Activated gamma-delta T cell treated with Interleukin-2 at 50 U/mL for 16 hours (primary cell): ENCODE data around the gene EFEMP1.

Experiments
- DNase-seq: peaks from one replicate; pipeline ENCODE4 v3.0.0-alpha.2; 2020

EFEMP1 gene, protein sequence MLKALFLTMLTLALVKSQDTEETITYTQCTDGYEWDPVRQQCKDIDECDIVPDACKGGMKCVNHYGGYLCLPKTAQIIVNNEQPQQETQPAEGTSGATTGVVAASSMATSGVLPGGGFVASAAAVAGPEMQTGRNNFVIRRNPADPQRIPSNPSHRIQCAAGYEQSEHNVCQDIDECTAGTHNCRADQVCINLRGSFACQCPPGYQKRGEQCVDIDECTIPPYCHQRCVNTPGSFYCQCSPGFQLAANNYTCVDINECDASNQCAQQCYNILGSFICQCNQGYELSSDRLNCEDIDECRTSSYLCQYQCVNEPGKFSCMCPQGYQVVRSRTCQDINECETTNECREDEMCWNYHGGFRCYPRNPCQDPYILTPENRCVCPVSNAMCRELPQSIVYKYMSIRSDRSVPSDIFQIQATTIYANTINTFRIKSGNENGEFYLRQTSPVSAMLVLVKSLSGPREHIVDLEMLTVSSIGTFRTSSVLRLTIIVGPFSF

DNA sequence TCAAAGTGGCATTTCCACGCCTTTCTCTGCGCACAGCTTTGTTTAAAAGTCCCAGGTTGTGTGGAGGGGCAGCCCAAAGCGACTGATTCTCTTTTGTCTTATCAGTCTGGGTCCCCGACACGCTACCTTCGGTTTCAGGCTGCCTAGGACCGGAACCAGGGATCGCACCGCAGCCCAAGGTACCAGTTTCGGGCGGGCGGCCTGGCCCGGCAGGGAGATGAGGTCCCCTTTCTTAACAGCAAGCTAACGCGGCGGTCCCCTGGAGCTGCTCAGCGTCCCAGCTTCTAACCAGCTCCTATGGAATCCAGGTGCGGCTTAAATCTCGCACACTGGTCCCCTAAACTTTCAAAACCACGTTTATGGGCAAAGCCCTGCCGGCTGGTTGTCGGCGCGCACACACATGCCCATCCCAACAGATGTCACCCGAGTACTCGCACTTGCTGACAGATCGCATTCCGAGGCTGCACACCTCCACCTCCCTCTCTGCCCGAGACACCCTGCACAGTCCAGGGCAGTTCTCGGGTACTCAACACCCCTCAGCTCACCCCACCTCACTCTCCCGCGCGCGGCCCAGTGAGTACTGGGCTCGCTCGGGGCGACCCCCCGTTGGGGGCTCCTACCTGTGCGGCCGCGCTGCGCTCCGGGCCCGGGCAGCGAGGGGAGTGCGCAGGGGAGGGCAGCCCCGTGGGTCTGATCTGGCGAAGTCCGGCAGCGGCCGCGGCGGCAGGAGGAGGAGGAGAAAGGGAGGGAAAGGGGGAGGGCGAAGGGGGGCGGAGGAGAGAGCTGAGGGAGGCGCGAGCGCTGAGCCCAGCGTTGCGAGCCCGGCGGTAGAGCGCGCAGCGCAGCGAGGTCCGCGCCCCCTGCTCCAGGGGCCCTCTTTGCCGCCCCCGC is at the start of gene EFEMP1:
EFEMP1 (minus strand) TSS at position 692 of the 891 bp plus-strand sequence. CDS start 1,342 bp downstream, outside the sequence.
- no peak for DNase-seq

DNA sequence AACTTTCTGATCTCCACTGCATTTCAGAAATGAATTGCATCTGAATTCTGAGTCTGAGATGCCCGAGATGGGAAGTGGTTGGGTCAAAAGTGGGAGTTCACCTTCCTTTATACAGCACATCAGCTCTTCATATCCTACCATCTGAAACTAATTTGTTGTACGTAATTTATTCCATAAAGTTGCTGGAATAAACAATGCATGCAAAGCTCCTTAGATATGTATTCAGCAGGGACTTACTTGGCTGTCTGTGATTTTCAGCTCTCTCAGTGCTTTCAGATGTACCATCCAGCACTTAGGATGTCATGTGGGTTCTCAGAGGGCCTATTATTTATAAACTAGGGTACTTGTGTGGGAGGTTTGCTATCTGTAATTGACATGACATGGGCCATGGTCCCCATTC is 46.9 kb upstream of the EFEMP1 start:
- no peak for DNase-seq

DNA sequence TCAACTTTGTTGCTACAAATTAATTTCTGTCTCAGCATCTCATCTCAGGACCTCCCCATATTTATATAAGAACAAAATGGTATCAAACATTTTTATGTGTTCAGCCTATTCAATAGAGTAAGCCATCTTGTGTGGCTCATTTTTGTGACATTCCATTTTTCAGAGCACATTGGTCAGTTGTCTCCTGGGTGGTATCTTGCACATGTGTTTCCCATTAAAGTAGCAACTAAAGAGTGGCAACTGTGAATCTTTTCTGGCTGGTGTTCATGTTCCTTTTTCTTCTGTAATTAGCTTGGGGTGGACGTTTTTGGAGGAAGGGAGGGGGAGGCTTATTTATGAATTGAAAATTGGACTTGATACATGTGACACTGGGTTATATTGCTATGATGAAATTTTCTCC is 45.4 kb upstream of the EFEMP1 start:
- no peak for DNase-seq

DNA sequence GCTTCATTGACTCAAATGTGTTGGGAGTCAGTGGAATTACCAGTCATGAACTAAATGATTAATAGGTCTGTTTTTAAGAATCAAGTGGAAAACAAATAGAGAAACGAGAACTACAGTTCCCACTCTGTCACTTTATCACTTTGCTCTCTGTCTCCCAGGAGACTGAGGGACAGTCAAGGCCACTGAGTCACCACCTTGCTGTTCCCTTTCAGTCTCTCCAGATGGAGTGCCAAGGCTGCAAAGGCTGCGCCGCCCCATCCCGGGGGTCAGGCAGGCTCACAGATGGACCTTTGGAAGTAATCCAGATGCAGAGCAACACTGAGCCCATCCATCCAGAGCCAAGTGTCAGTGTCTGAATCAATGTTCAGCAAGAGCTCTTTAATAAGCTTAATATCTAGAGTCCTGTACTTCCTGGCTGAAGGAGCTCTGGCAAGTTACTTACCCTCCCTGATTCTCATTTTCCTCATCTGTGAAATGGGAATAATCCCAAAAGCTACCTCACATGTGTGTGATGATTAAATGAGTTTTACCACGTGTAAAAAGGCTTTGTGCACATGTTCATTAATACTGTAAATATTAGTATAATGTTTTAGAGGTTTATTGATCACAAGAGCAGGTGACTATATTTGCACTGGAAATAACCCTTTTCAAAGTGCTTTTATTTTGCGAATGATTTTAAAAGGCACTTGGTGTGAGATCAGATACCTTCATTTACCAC is 43.0 kb upstream of the EFEMP1 start:
- DNase-seq = no peak

DNA sequence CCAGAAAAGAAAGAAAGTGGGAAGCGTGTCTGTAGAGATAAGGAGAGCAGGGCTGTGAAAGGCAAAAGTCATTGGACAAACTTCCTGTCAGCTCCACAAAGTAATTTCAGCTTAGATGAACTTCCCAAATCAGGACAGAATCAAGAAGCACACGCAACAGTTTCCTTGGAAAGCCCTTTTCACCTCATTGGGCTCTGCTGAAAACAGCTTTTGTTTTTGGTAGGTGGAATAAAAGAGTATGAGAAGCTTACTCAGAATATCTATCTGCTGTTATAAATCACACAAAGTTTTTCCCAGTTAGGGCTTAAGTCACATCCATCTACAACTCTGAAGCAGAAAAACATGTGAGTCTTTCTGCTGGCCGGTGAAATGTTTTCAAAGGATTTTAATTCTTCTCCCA is 42.4 kb upstream of the EFEMP1 start:
- DNase-seq = no peak

DNA sequence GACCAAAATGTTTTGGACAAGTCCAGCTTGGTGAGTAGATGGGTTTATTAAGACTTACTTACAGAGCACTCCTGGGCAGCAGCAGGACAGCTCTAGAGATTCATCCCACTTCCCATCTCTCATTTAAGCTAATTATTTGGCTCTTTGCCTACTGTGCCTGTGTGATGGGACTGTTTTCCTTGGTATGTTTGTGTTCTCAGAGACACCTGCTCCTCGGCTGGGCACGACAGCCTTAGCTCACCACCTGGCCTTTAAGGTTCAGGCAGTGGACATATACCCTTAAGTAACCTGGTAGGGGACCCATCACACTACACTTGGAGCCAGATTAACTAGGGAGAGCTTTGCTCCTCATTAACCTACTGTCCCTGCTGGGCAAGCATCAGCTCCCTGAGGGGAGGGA is 41.7 kb upstream of the EFEMP1 start:
- no peak for DNase-seq

DNA sequence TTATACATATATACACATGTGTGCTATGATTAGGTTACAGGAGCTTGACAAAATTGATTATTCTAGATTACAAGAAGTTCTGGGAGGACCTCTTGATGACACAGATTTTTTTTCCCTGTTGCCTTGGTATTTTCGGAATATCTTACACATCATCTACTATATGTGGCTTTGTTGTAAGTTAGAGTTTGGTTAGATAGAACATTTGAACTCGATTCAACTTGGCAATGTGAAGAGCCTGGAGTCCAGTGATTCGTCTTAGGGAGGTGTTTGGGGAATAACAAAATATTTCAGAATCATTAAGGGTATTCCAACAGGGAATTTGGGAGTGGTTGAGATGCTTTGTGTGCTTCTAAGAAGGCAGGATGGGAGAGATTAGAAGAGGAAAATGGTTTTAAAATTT is 39.3 kb upstream of the EFEMP1 start:
- no peak for DNase-seq

DNA sequence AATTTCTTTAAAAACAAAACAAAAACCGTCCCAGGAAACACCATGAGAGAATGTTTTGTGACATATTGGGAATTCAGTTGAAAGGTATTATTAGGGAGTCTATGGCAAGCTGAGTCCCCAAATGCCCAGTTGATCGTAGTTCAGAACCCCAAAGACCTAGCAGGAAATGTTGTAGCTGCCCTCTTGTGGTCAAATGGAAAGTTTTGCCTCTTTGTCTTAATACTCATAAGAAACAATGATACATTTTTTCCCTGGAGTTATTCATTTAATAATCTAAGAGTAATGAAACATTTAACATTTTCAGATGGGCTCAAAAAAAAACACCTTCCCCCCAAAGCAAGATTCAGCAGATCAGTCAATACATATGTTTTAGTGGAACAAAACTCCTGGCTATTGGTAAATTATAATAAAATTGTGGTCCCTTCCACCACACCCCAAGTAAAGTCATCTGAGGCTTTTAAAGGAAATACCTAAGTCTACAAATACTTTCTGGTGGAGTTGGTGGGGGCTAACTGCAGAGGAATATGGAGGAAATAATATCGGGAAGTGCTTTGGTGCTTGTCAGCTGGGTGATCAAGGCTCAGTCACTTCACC is 37.8 kb upstream of the EFEMP1 start:
- DNase-seq = no peak

DNA sequence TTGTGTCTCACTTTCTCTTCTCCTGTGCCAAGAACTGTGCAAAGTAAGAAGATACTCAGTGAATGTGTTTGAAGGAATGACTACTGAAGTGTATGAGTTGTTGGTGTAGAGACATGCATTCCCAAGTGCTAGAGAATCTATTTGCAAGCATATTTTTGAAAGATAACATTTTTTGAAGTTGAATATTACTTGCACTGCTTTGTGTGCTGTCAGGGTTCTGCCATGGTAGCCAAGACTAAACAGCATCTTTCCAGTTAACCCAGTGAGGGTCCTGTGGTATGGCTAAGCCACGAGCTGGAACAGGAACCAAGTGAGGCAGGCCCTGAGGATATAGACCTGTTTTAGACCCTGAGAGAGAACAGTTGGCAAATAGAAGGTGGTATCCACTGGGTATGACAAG is 35.2 kb upstream of the EFEMP1 start:
- no peak for DNase-seq

DNA sequence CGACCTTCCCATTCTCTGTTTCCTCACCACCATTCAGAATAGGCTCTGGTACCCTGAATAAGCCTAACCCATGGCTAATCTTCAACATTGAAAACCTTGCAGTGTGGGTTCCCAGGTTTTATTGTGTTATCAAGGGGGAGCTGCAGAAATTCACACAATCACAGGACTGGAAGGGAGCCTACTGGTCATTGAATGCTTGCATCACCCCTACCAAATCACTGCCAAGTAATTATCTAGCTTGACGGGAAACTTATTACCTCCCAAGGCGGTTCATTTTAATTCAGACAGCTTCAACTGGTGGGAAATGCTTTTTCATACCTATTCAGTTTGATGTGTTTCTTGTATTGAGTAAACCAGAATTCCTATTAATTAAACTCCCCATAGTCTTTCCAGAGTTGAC is 33.6 kb upstream of the EFEMP1 start:
- no peak for DNase-seq

DNA sequence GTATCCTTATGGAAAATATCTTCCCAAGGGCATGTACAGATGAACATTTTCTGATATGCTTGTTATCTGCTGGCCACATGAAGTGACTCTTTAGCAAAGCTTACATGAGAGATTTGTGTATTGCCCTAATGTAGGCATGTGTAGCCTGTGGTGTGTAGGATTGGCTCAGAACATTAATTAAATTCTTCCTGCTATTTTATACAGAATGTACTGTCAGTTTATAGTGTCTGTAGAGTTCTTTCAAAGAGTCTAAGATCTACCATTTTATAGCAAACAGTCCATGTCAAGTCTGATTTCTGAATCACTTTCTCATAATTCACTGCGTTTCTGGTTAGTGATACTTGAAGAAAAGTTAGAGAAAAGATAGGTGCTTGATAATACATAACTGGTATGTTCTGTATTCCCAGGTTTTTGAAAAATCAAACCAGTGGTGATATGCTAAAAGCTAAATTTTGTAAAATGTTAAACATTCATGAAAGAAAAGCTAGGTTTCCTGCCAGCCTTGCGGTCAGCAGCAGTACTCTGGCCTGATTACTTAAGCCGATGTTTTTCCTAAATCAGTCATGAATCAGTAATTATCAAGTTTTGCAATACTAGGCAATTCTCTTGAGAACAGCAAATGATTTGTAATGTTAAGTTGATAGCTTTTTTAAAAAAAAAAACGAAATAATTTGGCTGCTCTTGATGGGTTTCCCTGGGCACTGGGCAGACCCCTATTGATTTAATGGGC is 30.9 kb upstream of the EFEMP1 start:
- no peak for DNase-seq

DNA sequence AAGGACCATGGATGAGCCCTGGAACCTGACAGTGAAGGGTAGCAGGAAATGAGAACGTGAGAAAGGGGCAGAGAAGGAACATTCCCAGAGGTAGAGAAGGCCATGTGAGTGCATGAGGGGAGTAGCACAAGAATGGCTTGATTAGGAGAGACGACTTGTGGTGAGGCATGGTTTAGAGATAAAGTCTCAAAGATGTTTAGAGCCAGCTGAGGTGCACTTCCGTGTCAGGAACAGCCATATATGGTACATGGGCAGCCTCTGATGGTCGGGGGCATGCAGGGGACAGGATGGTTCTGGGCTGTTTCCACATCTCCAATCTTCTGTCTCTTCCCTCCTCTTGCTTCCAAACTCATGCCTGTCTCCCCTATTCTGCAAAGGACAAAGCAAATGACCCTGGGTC is 28.8 kb upstream of the EFEMP1 start:
- no peak for DNase-seq

DNA sequence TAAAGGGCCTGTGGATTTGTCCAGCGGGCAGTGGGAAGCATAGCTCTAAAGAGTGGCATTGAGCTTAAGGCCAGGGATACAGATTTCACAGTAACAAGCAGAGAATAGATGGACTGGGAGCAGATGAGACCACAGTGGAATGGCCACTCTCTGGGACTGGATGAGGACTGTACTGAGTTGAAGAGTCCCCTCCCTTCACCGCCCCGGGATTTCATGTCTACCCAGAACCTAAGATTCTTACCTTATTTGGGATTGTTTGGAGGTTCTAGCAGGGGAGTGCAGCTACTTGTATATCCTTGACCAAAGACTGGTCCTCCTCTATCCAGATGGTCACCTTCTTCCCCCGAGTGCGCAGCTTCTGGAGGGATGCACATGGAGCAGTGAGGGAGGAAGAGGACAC is 28.0 kb upstream of the EFEMP1 start:
- DNase-seq = no peak

DNA sequence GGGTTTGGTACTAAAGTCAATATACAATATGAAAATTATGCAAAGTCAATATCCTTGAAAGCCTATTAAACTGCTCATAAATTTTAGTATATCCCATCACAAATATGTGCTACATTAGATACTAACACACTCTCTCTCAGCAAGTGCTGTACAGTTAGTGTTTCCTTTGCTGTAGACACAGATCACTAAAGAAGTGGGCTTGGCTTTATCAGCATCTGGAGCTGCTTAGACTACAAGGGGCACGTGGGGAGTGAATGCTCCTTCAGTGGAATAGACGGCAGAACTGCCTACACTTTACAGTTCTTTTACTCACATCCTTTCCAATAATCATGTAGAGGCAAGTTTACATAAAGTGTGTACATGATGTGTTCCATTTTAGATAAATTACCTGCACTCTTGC is 26.0 kb upstream of the EFEMP1 start:
- no peak for DNase-seq

DNA sequence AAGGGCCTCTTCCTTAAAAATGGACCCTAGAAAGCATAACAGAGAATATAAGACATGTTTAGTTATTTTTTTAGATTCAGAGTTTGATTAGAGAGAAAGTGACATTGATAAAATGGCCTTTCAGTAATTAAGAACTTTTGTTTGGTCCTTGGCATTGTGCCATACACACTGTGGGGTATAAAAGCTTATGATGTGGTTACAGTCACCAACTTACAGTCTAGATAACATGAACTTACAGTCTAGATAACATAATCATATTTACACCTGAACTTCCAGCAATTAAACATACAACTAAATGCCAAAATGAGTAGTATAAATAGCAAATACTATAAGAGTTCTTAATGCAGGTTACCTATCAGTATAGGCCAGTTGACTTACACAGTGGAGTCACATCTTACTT is 25.6 kb upstream of the EFEMP1 start:
- DNase-seq = no peak

DNA sequence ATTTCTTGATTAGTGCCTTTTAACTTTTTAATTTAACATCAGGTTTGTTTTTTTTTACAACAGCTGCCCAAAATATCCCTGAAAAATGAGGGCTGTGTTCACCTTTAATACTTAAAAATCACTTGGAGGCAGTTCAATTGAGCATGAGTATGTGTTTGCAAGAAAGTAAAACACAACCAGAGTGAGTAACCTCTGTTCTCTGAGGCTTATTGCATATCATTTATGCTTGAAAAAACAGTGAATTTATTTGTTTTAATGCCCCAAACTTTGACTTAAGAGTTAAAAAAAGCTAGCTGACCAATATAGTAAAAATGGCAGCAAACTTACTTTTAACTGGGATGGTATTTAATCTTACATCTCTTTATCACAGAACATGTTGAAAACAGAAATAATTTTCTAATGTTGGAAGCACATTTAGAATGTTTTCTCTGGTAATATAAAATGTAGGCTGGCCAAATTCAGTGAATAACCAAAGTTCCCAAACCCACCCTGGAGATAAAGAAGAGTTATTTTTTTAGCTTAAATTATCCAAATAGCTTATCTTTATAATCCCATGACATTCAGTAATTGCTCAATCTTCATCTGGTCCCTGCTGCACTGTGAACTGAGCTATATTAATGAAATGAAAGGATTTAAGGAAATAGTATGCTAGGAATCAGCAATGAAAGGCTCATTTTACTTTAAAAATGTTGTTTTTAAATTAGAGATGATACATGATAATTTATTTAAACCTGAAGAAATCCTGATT is 24.8 kb upstream of the EFEMP1 start:
- DNase-seq = no peak

DNA sequence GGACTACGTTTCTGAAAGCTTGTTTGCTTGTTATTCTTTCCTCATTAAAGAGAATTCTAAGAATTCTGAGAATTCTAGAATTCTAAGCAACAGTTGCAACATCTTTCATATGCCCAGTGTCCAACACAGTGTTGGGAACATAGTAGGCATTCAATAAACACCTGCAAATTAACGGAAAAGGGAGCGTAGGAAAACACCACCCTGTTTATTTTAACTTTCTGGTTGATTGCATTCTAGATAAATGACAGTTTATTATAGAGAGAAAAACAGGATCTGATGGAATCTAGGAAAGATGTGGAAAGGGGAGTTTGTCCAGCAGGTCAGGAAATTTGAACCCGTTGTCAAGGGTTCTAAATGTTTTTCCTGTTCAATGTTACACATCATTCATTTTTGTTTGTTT is 24.2 kb upstream of the EFEMP1 start:
- no peak for DNase-seq

DNA sequence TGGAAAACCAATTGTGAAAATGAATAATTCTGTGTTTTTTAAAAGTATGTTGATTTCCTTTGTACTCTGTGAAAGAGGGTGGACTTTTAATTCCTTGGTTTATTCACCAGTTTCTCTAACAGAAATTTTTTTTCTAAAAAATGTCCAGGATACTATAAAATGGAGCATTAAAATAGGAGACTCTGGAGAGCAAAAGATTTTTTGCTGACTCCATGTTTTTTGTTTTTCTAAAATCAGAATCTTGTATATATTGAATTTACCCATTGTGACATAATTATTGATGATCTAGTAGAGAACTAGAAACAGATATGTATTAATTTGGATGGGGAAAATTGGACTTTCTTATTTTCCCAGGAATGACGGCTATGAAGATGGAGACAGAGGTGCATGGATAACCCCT is 23.2 kb upstream of the EFEMP1 start:
- no peak for DNase-seq

DNA sequence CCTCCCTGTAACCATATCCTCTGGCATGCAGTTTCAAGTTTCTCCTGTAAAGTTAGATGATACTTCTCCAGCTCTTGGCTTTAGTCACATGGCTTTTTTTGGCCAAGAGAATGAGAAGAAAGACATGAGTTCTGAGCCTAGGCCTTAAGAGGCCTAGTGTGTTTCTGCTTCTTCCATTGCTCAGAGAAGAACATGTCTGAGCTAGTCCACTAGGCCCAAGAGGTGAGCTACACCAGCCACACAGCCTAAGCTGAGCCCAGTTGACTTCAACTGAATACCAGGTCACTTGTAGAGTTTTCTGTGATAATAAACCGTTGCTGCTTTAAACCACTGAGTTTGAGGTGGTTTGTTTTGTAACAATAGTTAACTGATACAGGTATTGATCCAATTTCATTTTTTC is 19.9 kb upstream of the EFEMP1 start:
- no peak for DNase-seq

DNA sequence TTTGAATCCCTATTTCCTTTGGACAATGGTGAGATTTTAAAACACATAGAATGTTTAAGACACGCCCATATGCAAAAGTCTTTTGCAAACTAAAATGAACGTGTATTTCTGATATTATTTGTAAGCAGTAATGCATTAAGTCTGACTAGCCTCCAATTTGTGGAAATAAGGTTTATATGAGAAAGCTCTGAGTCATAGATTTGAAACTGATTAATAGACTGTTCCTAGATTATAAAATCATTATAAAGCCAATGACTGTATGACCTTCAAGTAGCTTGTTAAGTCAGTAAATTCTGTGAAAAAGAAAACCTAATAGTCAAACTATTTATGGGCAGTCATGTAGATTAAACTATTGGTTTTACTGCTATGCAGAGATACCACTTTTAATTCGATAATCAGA is 12.8 kb upstream of the EFEMP1 start:
- DNase-seq = no peak

DNA sequence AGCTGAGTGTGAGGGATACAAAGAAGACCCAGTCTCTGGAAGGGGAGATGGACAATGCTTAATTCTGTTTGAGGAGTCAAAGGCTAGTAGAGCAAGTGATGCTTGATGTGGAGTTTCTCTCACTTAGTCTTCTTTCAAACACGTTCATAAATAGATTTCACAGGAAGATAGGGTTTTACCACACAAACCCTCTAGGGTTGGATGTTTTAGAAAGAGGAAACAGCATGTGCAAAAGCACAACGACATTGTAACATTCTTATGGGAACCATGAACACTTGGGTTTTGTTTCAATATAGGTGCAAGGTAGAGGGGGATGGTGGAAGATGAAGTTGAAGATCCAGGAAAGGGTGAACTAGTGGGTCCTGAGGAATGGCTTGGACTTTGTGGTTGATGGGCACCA is 10.8 kb upstream of the EFEMP1 start:
- DNase-seq = no peak

DNA sequence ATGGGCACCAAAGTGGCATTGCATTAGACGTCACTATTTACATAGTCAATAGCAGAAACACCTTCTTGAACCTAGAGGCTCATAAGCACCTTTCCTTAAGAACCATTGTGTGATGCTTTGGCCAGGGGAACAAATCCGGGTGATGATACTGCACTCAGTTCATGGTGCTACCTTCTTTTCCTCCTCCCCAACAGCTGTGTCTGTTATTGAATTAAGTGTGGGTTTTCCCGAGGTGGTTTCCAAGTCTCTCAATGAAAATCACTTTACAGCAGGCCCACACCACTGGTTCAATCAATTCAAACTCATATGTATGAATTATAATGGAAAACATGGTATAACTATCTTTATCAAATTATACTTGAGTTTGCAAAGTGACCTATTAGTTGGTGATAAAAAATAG is 9.3 kb upstream of the EFEMP1 start:
- no peak for DNase-seq
